Glutamatergic neuron (in vitro differentiated cells): ENCODE measurements around the gene NKX1-1. TPM values are rescaled to one million over a fixed set of nuclear protein-coding genes. Genes with fewer than 3 reads are reported as not detected.

Source experiments
- DNase-seq: peaks from one replicate; pipeline ENCODE4 v3.0.0; 2022
- H3K27ac Mint-ChIP-seq: one replicate; pipeline ENCODE4 v1.8.0; 2020; ENCODE audit warnings: mild to moderate bottlenecking, mixed read lengths, inconsistent platforms; ENCODE audit not compliant: unreplicated experiment
- H3K27me3 Mint-ChIP-seq: one replicate; pipeline ENCODE4 v1.8.0; 2020; ENCODE audit warnings: mild to moderate bottlenecking, moderate library complexity, mixed read lengths, inconsistent platforms; ENCODE audit not compliant: unreplicated experiment
- H3K36me3 Mint-ChIP-seq: one replicate; pipeline ENCODE4 v1.8.0; 2020; ENCODE audit warnings: mild to moderate bottlenecking, mixed read lengths, inconsistent platforms; ENCODE audit not compliant: unreplicated experiment
- H3K4me1 Mint-ChIP-seq: one replicate; pipeline ENCODE4 v1.8.0; 2020; ENCODE audit warnings: mild to moderate bottlenecking, low read depth, mixed read lengths, inconsistent platforms; ENCODE audit not compliant: unreplicated experiment
- H3K4me3 Mint-ChIP-seq: one replicate; pipeline ENCODE4 v1.8.0; 2020; ENCODE audit warnings: mild to moderate bottlenecking, mixed read lengths, inconsistent platforms; ENCODE audit not compliant: unreplicated experiment
- H3K9me3 Mint-ChIP-seq: one replicate; pipeline ENCODE4 v1.8.0; 2020; ENCODE audit warnings: mild to moderate bottlenecking, moderate library complexity, mixed read lengths, inconsistent platforms; ENCODE audit not compliant: unreplicated experiment
- total RNA-seq: library from RNA; stranded (reverse); fragmentation: NEBNext Ultra II Directional; extraction: Animal tissue kit (Norgen Biotek cat#: 25700); gene quantifications from one replicate; pipeline ENCODE4 v1.2.1, GENCODE V29; 2021; ENCODE audit not compliant: unreplicated experiment
- TF ChIP-seq, protein P1 (sequence below): fragments of 200-600 bp; sonication (generic); IDR thresholded peaks from one replicate; pipeline ENCODE4 v1.5.0; 2021; ENCODE audit not compliant: partially characterized antibody, unreplicated experiment

The NKX1-1 gene
- total RNA-seq, 1 donor from 2014 or later: not detected

DNA sequence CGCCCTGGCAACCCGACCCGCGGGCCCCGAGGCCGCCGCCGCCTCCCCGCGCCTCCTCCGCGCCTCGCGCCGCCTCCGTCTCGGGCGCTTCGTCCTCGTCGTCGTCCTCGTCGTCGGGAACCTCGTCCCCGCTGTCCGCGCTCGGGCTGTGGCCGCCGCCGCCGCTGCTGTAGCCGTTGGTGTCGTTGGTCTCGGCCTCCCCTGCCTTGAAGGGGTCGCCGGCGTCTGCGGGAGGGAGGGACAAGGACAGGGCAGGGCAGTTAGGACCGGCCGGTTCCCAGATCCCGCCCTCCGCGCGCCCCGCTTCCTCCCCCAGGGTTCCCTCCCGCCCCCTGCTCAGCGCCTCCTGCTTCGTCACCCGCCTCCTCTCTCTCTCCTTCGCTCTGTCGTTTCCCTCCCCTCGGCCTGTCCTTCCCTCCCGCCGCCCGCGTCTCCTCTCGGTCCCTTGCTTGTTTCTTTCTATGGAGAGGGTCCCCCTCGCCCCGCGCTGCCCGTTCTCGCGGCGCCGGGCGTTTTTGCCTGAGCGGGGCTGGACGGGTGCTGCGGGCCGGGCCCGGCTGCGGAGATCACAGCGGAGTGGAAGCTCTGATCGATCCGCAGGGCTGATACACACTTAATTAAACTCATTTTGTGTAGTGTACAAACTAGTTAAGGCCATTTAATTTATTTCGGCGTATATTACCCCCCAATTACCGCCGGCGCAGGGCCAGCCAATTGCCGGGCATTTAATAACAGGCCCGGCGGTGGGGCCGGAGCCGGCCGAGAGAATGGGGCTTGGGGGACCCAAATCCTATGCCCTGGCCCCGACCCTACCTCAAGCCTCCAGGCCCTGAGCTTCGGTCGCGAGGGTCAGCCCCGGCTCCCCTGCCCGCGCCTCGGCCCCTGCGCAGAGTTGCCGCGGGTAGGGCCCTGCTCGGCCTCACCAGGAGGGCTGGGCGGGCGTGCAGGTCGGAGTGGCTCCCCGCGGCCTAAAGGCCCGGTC lies 2.4 kb downstream of the NKX1-1 start:
- Mint-ChIP-seq H3K4me1 (peaks cover 6% of the 10 kb centered on the region), H3K4me3 (no peak overlapping the region), H3K27ac (no peak overlapping the region), H3K36me3 (no peaks in the 10 kb centered on the region), H3K9me3 (peaks cover 9% of the 10 kb centered on the region), H3K27me3 (peaks cover 15% of the 10 kb centered on the region)
- peak; percentile 44 for DNase-seq
- TF ChIP-seq, protein P1, sequence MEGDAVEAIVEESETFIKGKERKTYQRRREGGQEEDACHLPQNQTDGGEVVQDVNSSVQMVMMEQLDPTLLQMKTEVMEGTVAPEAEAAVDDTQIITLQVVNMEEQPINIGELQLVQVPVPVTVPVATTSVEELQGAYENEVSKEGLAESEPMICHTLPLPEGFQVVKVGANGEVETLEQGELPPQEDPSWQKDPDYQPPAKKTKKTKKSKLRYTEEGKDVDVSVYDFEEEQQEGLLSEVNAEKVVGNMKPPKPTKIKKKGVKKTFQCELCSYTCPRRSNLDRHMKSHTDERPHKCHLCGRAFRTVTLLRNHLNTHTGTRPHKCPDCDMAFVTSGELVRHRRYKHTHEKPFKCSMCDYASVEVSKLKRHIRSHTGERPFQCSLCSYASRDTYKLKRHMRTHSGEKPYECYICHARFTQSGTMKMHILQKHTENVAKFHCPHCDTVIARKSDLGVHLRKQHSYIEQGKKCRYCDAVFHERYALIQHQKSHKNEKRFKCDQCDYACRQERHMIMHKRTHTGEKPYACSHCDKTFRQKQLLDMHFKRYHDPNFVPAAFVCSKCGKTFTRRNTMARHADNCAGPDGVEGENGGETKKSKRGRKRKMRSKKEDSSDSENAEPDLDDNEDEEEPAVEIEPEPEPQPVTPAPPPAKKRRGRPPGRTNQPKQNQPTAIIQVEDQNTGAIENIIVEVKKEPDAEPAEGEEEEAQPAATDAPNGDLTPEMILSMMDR: no peak

DNA sequence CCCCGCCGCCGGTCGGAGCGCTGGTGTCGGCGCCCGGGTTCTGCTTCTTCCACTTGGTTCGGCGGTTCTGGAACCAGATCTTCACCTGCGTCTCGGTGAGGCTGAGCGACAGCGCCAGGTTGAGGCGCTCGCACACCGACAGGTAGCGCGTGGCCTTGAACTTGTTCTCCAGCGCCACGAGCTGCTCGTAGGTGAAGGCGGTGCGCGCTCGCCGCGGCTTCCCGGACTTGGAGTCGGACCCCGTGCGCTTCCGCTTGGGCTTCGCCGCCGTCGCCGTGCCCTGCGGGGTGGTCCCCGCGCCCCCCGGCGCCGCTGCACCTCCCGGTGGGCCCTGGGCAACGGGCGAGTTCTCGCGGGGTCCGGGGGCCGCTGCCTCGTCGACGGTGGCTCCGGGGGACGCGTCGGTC lies 3.1 kb downstream of the NKX1-1 start:
- no peaks in the 10 kb centered on the region for H3K36me3 Mint-ChIP-seq
- H3K9me3 Mint-ChIP-seq: peaks cover 8% of the 10 kb centered on the region
- DNase-seq: peak; percentile 20
- no peak overlapping the region for H3K27ac Mint-ChIP-seq
- H3K4me3 Mint-ChIP-seq: no peak overlapping the region
- TF ChIP-seq, protein P1: no peak
- H3K4me1 Mint-ChIP-seq: peaks cover 3% of the 10 kb centered on the region
- peaks cover 14% of the 10 kb centered on the region for H3K27me3 Mint-ChIP-seq

DNA sequence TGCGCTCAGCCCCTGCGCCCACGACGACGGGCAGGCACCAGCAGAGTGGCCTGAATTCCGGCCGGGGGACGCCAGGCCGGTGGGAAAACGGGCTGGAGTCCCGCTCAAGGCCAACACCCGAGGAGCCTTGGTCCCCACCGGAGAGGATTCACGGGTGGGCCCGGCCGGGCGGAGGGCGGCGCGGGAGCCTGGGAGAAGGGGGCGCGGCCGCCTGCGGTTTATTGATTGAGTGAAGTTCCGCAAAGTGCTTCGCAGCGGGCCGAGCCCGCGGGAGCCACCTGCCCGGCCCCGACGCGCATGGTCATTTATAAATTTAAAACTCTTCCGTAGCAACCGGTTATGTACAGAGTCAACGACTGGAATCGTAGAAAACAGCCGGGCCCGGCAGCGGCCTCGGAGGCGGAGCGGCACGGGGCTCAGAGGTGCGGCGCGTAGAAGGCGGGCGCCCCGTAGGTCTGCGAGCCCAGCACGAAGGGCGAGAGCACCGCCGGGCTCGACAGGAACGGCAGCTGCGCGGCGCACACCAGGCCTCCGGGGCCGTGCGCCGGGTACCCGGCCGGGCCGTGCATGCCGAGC lies 3.6 kb downstream of the NKX1-1 start:
- Mint-ChIP-seq H3K27me3 (peaks cover 12% of the 10 kb centered on the region), H3K36me3 (no peaks in the 10 kb centered on the region), H3K27ac (no peak overlapping the region), H3K4me1 (peaks cover 3% of the 10 kb centered on the region), H3K9me3 (peaks cover 8% of the 10 kb centered on the region), H3K4me3 (no peak overlapping the region)
- TF ChIP-seq, protein P1: no peak
- DNase-seq: peak; percentile 40

DNA sequence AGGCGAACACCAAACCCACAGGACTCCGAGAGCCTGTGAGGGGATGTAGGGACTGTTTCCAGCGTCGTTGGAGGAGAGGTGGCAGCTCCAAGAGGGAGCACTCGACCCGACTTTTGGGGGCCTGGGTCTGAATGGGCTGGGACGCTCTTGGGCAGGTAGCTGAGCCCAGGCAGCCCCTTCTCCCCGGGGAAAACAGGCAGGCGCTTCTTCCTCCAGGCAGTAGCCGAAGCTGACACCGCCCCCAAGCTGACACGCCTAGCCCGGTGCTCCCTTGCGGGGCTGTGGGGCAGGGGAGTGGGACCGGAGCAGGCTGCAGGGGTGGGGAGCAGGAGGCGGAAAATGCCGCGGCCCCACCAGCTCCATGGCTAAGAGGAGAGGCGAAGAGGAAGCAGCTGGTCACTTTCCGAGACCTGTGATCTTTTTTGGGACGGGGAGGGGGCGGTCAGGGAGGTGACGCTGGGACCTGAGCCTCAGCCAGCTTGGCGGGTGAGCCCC lies 4.2 kb downstream of the NKX1-1 start:
- TF ChIP-seq, protein P1: no peak
- H3K27me3 Mint-ChIP-seq: peaks cover 12% of the 10 kb centered on the region
- peaks cover 1% of the 10 kb centered on the region for H3K4me1 Mint-ChIP-seq
- H3K27ac Mint-ChIP-seq: no peak overlapping the region
- DNase-seq: peak; percentile 26
- no peak overlapping the region for H3K4me3 Mint-ChIP-seq
- peaks cover 8% of the 10 kb centered on the region for H3K9me3 Mint-ChIP-seq
- no peaks in the 10 kb centered on the region for H3K36me3 Mint-ChIP-seq
